Measurements from ENCODE around the gene PRIMPOL. TPM values are rescaled to one million over a fixed set of nuclear protein-coding genes. Genes with fewer than 3 reads are reported as not detected.

PRIMPOL gene
- total RNA-seq, 1 experiment from 2014 or later, result 7.9 TPM

GRCh38 chr4:184666670-184667069 is 17.1 kb downstream of the PRIMPOL start:
- Mint-ChIP-seq H3K4me1 (ENCODE audit: low read depth, unreplicated experiment) (no peaks in the 10 kb centered on the region), H3K27me3 (ENCODE audit: insufficient read depth, unreplicated experiment) (no peaks in the 10 kb centered on the region), H3K27ac (ENCODE audit: unreplicated experiment) (no peak overlapping the region), H3K4me3 (ENCODE audit: unreplicated experiment) (no peak overlapping the region), H3K9me3 (ENCODE audit: unreplicated experiment) (no peaks in the 10 kb centered on the region), H3K36me3 (ENCODE audit: insufficient read depth, unreplicated experiment) (peaks cover 6% of the 10 kb centered on the region)
- Histone ChIP-seq H3K36me3 (ENCODE audit: control insufficient read depth, insufficient read depth, low read length) (no peaks in the 10 kb centered on the region), H3K4me3 (ENCODE audit: low read depth, low read length) (no peak overlapping the region), H3K27me3 (replicated peaks; ENCODE audit: control insufficient read depth, insufficient read depth, low read length) (no peaks in the 10 kb centered on the region), H3K9me3 (no peaks in the 10 kb centered on the region), H3K4me1 (no peaks in the 10 kb centered on the region)
- no peak for DNase-seq
- TF ChIP-seq CTCF (IDR thresholded peaks at IDR 0.05; ENCODE audit: insufficient read depth in 1 of 2, low read depth in 1 of 2, low read length in 1 of 2, severe bottlenecking in 1 of 2, unreplicated experiment in 1 of 2), result no peak
- CTCF ChIA-PET, result no interaction called here
- POLR2A ChIA-PET, result no interaction called here
- no TSS peak for BruUV-seq (replicated peaks)
- intact Hi-C loops (cut with micrococcal nuclease; ENCODE audit: unreplicated experiment), result no loop called here

- Histone ChIP-seq H3K4me1 (no peaks in the 10 kb centered on the region), H3K9me3 (no peaks in the 10 kb centered on the region), H3K4me3 (ENCODE audit: low read depth, low read length) (no peak overlapping the region), H3K36me3 (ENCODE audit: control insufficient read depth, insufficient read depth, low read length) (no peaks in the 10 kb centered on the region), H3K27me3 (replicated peaks; ENCODE audit: control insufficient read depth, insufficient read depth, low read length) (no peaks in the 10 kb centered on the region)
- Mint-ChIP-seq H3K4me1 (ENCODE audit: low read depth, unreplicated experiment) (no peaks in the 10 kb centered on the region), H3K36me3 (ENCODE audit: insufficient read depth, unreplicated experiment) (peaks cover 6% of the 10 kb centered on the region), H3K27ac (ENCODE audit: unreplicated experiment) (no peak overlapping the region), H3K27me3 (ENCODE audit: insufficient read depth, unreplicated experiment) (no peaks in the 10 kb centered on the region), H3K4me3 (ENCODE audit: unreplicated experiment) (no peak overlapping the region), H3K9me3 (ENCODE audit: unreplicated experiment) (no peaks in the 10 kb centered on the region)
- no TSS peak for BruUV-seq (replicated peaks)
- no peak for DNase-seq
- intact Hi-C loops (cut with micrococcal nuclease; ENCODE audit: unreplicated experiment), result no loop called here
- no peak for TF ChIP-seq CTCF (IDR thresholded peaks at IDR 0.05; ENCODE audit: insufficient read depth in 1 of 2, low read depth in 1 of 2, low read length in 1 of 2, severe bottlenecking in 1 of 2, unreplicated experiment in 1 of 2)
- ChIA-PET POLR2A (no interaction called here), CTCF (no interaction called here)
Measured at GRCh38 chr4:184668096-184668495, 18.6 kb downstream of the PRIMPOL start.

- Mint-ChIP-seq H3K9me3 (ENCODE audit: unreplicated experiment) (no peaks in the 10 kb centered on the region), H3K27ac (ENCODE audit: unreplicated experiment) (no peak overlapping the region), H3K4me1 (ENCODE audit: low read depth, unreplicated experiment) (no peaks in the 10 kb centered on the region), H3K4me3 (ENCODE audit: unreplicated experiment) (no peak overlapping the region), H3K36me3 (ENCODE audit: insufficient read depth, unreplicated experiment) (peaks cover 6% of the 10 kb centered on the region), H3K27me3 (ENCODE audit: insufficient read depth, unreplicated experiment) (no peaks in the 10 kb centered on the region)
- DNase-seq, result no peak
- no peaks in the 10 kb centered on the region for H3K9me3 ChIP-seq
- no peaks in the 10 kb centered on the region for H3K4me1 ChIP-seq
- POLR2A ChIA-PET, result no interaction called here
- CTCF ChIA-PET, result no interaction called here
- intact Hi-C loops (cut with micrococcal nuclease; ENCODE audit: unreplicated experiment), result no loop called here
- no peak for TF ChIP-seq CTCF (IDR thresholded peaks at IDR 0.05; ENCODE audit: insufficient read depth in 1 of 2, low read depth in 1 of 2, low read length in 1 of 2, severe bottlenecking in 1 of 2, unreplicated experiment in 1 of 2)
- no peaks in the 10 kb centered on the region for H3K27me3 ChIP-seq (replicated peaks; ENCODE audit: control insufficient read depth, insufficient read depth, low read length)
- H3K36me3 ChIP-seq (ENCODE audit: control insufficient read depth, insufficient read depth, low read length), result no peaks in the 10 kb centered on the region
- no TSS peak for BruUV-seq (replicated peaks)
- H3K4me3 ChIP-seq (ENCODE audit: low read depth, low read length), result no peak overlapping the region
Measured at GRCh38 chr4:184668511-184669114, 19.1 kb downstream of the PRIMPOL start.
